K562 (cell line): ENCODE data around the gene CGGBP1. TPM values are rescaled to one million over a fixed set of nuclear protein-coding genes. Genes with fewer than 3 reads are reported as not detected.

Source experiments
- CGGBP1 ChIP-seq: fragments of 250-450 bp; sonication (Bioruptor Pico); IDR thresholded peaks from 2 replicates; pipeline ENCODE4 v1.9.0; 2021; ENCODE audit warnings: mild to moderate bottlenecking
- CHD7 ChIP-seq: fragments of 200-600 bp; sonication (generic); IDR thresholded peaks from one replicate; pipeline ENCODE4 v1.6.1; 2012; ENCODE audit warnings: mild to moderate bottlenecking, low read depth, low read length, inconsistent platforms
- FOXJ2 ChIP-seq: fragments of 200-800 bp; sonication (Bioruptor generic); IDR thresholded peaks from 2 replicates; pipeline ENCODE4 v1.6.1; 2016; ENCODE audit warnings: missing genetic modification characterization, missing compliant biosample characterization
- HEY1 ChIP-seq: fragments of 250-450 bp; sonication (Bioruptor Pico); IDR thresholded peaks from 2 replicates; pipeline ENCODE4 v1.5.0; 2020; ENCODE audit warnings: mild to moderate bottlenecking, moderate library complexity, borderline replicate concordance
- JUN ChIP-seq, 2 experiments: sonication (generic) in 1 of 2; formaldehyde crosslinking in 1 of 2; IDR thresholded peaks; 2 replicates each; pipeline versions ENCODE4 v1.6.1 to v1.8.0; 2012 to 2022; ENCODE audit warnings: borderline replicate concordance in 2 of 2, mild to moderate bottlenecking in 2 of 2, improper control_type of control experiment in 1 of 2, low read depth in 1 of 2, low read length in 1 of 2, missing genetic modification reagents in 1 of 2
- KHSRP ChIP-seq: fragments of 450-650 bp; IDR thresholded peaks from 2 replicates; pipeline ENCODE4 v1.6.1; 2017
- NFIX ChIP-seq: fragments of 250-450 bp; sonication (Bioruptor Pico); IDR thresholded peaks from 2 replicates; pipeline ENCODE4 v1.4.0; 2020; ENCODE audit warnings: low read depth, mild to moderate bottlenecking, moderate library complexity
- SMARCB1 ChIP-seq: IDR thresholded peaks from 2 replicates; pipeline ENCODE4 v1.6.1; 2011; ENCODE audit warnings: improper control_type of control experiment, low read depth; ENCODE audit not compliant: insufficient read length
- STAG1 ChIP-seq: sonication (generic); formaldehyde crosslinking; IDR thresholded peaks from 2 replicates; pipeline ENCODE4 v1.5.0; 2020; ENCODE audit warnings: missing genetic modification reagents, borderline replicate concordance
- TCFL5 ChIP-seq: fragments of 250-450 bp; sonication (Bioruptor Pico); conservative IDR thresholded peaks from 2 replicates; pipeline ENCODE4 v1.6.1; 2021; ENCODE audit warnings: mild to moderate bottlenecking, moderate library complexity, matching md5 sums
- TFAM ChIP-seq: fragments of 250-450 bp; sonication (Bioruptor Pico); conservative IDR thresholded peaks from 2 replicates; pipeline ENCODE4 v1.5.0; 2021; ENCODE audit warnings: mild to moderate bottlenecking, moderate library complexity
- ZBTB12 ChIP-seq: fragments of 250-450 bp; sonication (Bioruptor Pico); IDR thresholded peaks from 2 replicates; pipeline ENCODE4 v1.4.0; 2020
- ZC3H8 ChIP-seq: fragments of 450-650 bp; IDR thresholded peaks from 2 replicates; pipeline ENCODE4 v1.6.1; 2017
- ZEB2 ChIP-seq: fragments of 450-650 bp; IDR thresholded peaks from 2 replicates; pipeline ENCODE4 v1.6.1; 2016
- ZNF253 ChIP-seq: fragments of 250-450 bp; sonication (Bioruptor Pico); conservative IDR thresholded peaks from 2 replicates; pipeline ENCODE4 v1.6.1; 2021; ENCODE audit warnings: mild to moderate bottlenecking
- ZNF785 ChIP-seq: fragments of 250-450 bp; sonication (Bioruptor Pico); IDR thresholded peaks from 2 replicates; pipeline ENCODE4 v1.4.0; 2020; ENCODE audit warnings: mild to moderate bottlenecking
- polyA plus RNA-seq, 8 experiments: library from polyadenylated mRNA; depleted of rRNA in 4 of 8; stranded (reverse) in 5 of 8; unstranded in 3 of 8; fragments of >200 nt; fragmentation: Nextera tagmentation in 2 of 8; fragmentation: Illumina TruSeq in 1 of 8; extraction: Ambion mirVana in 2 of 8; extraction: Trizol in 1 of 8; gene quantifications; 2 replicates each; pipeline versions ENCODE4 v1.2.1 to v1.2.3, GENCODE V29; 2011 to 2014; ENCODE audit warnings: inconsistent platforms in 1 of 8, missing spikeins in 1 of 8
- total RNA-seq, 7 experiments: library from RNA; depleted of rRNA in 6 of 7; stranded (reverse); fragments of >200 nt in 6 of 7; fragmentation: Illumina TruSeq in 2 of 7; extraction: Trizol in 2 of 7; gene quantifications; 2 replicates each; pipeline versions ENCODE4 v1.2.1 to v1.2.3, GENCODE V29; 2011 to 2021; ENCODE audit warnings: low replicate concordance in 1 of 7

The CGGBP1 gene
- total and polyA plus RNA-seq, 9 of the 15 experiments (the other 6 are each of a cell fraction or from before 2014, with no cell fraction given) = 14.4 to 47.8 (median 37.8) TPM

- TF ChIP-seq CHD7 = no peak
- no peak for TF ChIP-seq ZEB2
- no peak for TF ChIP-seq ZNF253 (CRISPR knock-in tag)
- TF ChIP-seq JUN (IDR thresholded peaks at IDR 0.05; ENCODE audit: borderline replicate concordance, low read depth, low read length) = no peak
- TF ChIP-seq JUN (CRISPR knock-in tag; IDR thresholded peaks at IDR 0.05; ENCODE audit: borderline replicate concordance) = no peak
- TF ChIP-seq ZC3H8 = no peak
- TF ChIP-seq TFAM (CRISPR knock-in tag) = no peak
- no peak for TF ChIP-seq HEY1 (CRISPR knock-in tag)
- TF ChIP-seq CGGBP1 (CRISPR knock-in tag) = peak; percentile 81; the same call in 1 of the 2 replicates
- no peak for TF ChIP-seq ZBTB12 (CRISPR knock-in tag)
- no peak for TF ChIP-seq ZNF785 (CRISPR knock-in tag)
- no peak for TF ChIP-seq KHSRP
- TF ChIP-seq STAG1 (CRISPR knock-in tag) = no peak
- no peak for TF ChIP-seq TCFL5
- TF ChIP-seq SMARCB1 = no peak
- no peak for TF ChIP-seq NFIX (CRISPR knock-in tag)
- TF ChIP-seq FOXJ2 (tag) = 0 out of 2 replicates have a peak, but pooled peaks have one; percentile 22
Observed at GRCh38 chr3:88058581-88059379, at the start of gene CGGBP1, which contains the start of gene ZNF654 (continued).
